H9 (cell line): ENCODE results near the gene SLC35A4. TPM values are rescaled to one million over a fixed set of nuclear protein-coding genes. Genes with fewer than 3 reads are reported as not detected.

Experiments
- DNase-seq: peaks from one replicate; pipeline ENCODE4 v3.0.0-alpha.2; 2017
- H2AFZ ChIP-seq: one replicate; pipeline ENCODE4 v1.6.1; 2013; ENCODE audit warnings: mild to moderate bottlenecking, low read length, control low read depth, moderate library complexity
- H2AK5ac ChIP-seq: 2 replicates; pipeline ENCODE4 v1.6.1; 2013; ENCODE audit warnings: low read length, control low read depth, mixed read lengths; ENCODE audit not compliant: insufficient read length
- H2BK120ac ChIP-seq: one replicate; pipeline ENCODE4 v1.6.1; 2013; ENCODE audit warnings: low read depth, mild to moderate bottlenecking, low read length, control low read depth, inconsistent platforms; ENCODE audit not compliant: poor library complexity, severe bottlenecking
- H2BK12ac ChIP-seq: 2 replicates; pipeline ENCODE4 v1.6.1; 2013; ENCODE audit warnings: low read length, control low read depth, mixed read lengths, low read depth; ENCODE audit not compliant: insufficient read length
- H2BK15ac ChIP-seq: 2 replicates; pipeline ENCODE4 v1.6.1; 2013; ENCODE audit warnings: low read depth, low read length, control low read depth
- H2BK20ac ChIP-seq: one replicate; pipeline ENCODE4 v1.6.1; 2013; ENCODE audit warnings: low read depth, mild to moderate bottlenecking, low read length, control low read depth, inconsistent platforms; ENCODE audit not compliant: poor library complexity, severe bottlenecking
- H2BK5ac ChIP-seq: 2 replicates; pipeline ENCODE4 v1.6.1; 2013; ENCODE audit warnings: low read length, control low read depth, mixed read lengths; ENCODE audit not compliant: insufficient read length
- H3K14ac ChIP-seq: 2 replicates; pipeline ENCODE4 v1.6.1; 2013; ENCODE audit warnings: low read length, control low read depth; ENCODE audit not compliant: insufficient read depth
- H3K18ac ChIP-seq: 2 replicates; pipeline ENCODE4 v1.6.1; 2013; ENCODE audit warnings: low read depth, mild to moderate bottlenecking, mixed read lengths, low read length, control low read depth; ENCODE audit not compliant: insufficient read length
- H3K23ac ChIP-seq: 2 replicates; pipeline ENCODE4 v1.6.1; 2013; ENCODE audit warnings: low read length, control low read depth, mixed read lengths, low read depth; ENCODE audit not compliant: insufficient read length
- H3K23me2 ChIP-seq: 2 replicates; pipeline ENCODE4 v1.6.1; 2013; ENCODE audit warnings: low read depth, mild to moderate bottlenecking, mixed read lengths, low read length, control low read depth; ENCODE audit not compliant: insufficient read length, poor library complexity, severe bottlenecking
- H3K27ac ChIP-seq: 2 replicates; pipeline ENCODE4 v1.5.1; 2013; ENCODE audit warnings: low read length, control low read depth, mixed read lengths, low read depth; ENCODE audit not compliant: insufficient read length
- H3K27me3 ChIP-seq: 2 replicates; pipeline ENCODE4 v1.6.1; 2013; ENCODE audit warnings: low read length, control low read depth, inconsistent platforms; ENCODE audit not compliant: insufficient read depth
- H3K4ac ChIP-seq: 2 replicates; pipeline ENCODE4 v1.6.1; 2013; ENCODE audit warnings: low read depth, mild to moderate bottlenecking, control low read depth, inconsistent platforms, low read length, moderate library complexity
- H3K4me1 ChIP-seq: 2 replicates; pipeline ENCODE4 v1.6.1; 2013; ENCODE audit warnings: low read length, control low read depth, inconsistent platforms; ENCODE audit not compliant: insufficient read depth
- H3K4me2 ChIP-seq: 2 replicates; pipeline ENCODE4 v1.6.1; 2013; ENCODE audit warnings: low read length, control low read depth, mixed read lengths; ENCODE audit not compliant: insufficient read length, insufficient read depth
- H3K56ac ChIP-seq: 2 replicates; pipeline ENCODE4 v1.6.1; 2013; ENCODE audit warnings: low read depth, mild to moderate bottlenecking, mixed read lengths, low read length, control low read depth; ENCODE audit not compliant: insufficient read length
- H3K79me1 ChIP-seq: 2 replicates; pipeline ENCODE4 v1.6.1; 2013; ENCODE audit warnings: low read depth, mild to moderate bottlenecking, moderate library complexity, low read length, control low read depth, inconsistent platforms; ENCODE audit not compliant: insufficient read depth, poor library complexity, severe bottlenecking
- H3K79me2 ChIP-seq: 2 replicates; pipeline ENCODE4 v1.6.1; 2013; ENCODE audit warnings: low read length, control low read depth, inconsistent platforms; ENCODE audit not compliant: insufficient read depth
- H3K9ac ChIP-seq: 2 replicates; pipeline ENCODE4 v1.6.1; 2013; ENCODE audit warnings: low read length, control low read depth, mixed read lengths; ENCODE audit not compliant: insufficient read length; ENCODE audit errors: extremely low read depth
- H3K9me3 ChIP-seq: one replicate; pipeline ENCODE4 v1.6.1; 2013; ENCODE audit warnings: low read depth, low read length, inconsistent platforms; ENCODE audit not compliant: control insufficient read depth
- H3T11ph ChIP-seq: one replicate; pipeline ENCODE4 v1.6.1; 2013; ENCODE audit warnings: mild to moderate bottlenecking, low read length, control low read depth, inconsistent platforms
- H4K20me1 ChIP-seq: one replicate; pipeline ENCODE4 v1.6.1; 2013; ENCODE audit not compliant: control insufficient read depth, insufficient read length, insufficient read depth
- H4K5ac ChIP-seq: 2 replicates; pipeline ENCODE4 v1.6.1; 2013; ENCODE audit warnings: low read depth, mild to moderate bottlenecking, mixed read lengths, low read length, control low read depth; ENCODE audit not compliant: insufficient read length
- H4K8ac ChIP-seq: replicated peaks from 2 replicates; pipeline ENCODE4 v1.6.1; 2013; ENCODE audit warnings: low read length, control low read depth, mixed read lengths, low read depth; ENCODE audit not compliant: insufficient read length
- H4K91ac ChIP-seq: 2 replicates; pipeline ENCODE4 v1.6.1; 2013; ENCODE audit warnings: low read depth, mild to moderate bottlenecking, moderate library complexity, mixed read lengths, low read length, control low read depth; ENCODE audit not compliant: insufficient read length
- H3K27ac Mint-ChIP-seq, 3 experiments: 2 replicates in 2 of 3; 3 replicates in 1 of 3; pipeline ENCODE4 v1.8.0; 2020 to 2021; ENCODE audit warnings: mixed read lengths in 3 of 3, mild to moderate bottlenecking in 1 of 3, moderate library complexity in 1 of 3
- H3K27me3 Mint-ChIP-seq: 2 replicates; pipeline ENCODE4 v1.8.0; 2021; ENCODE audit warnings: low read depth, mild to moderate bottlenecking, moderate library complexity, mixed read lengths
- H3K36me3 Mint-ChIP-seq, 3 experiments: 2 replicates in 2 of 3; 3 replicates in 1 of 3; pipeline ENCODE4 v1.8.0; 2020 to 2021; ENCODE audit warnings: low read depth in 3 of 3, mixed read lengths in 3 of 3; ENCODE audit not compliant: insufficient read depth in 1 of 3
- H3K4me1 Mint-ChIP-seq, 2 experiments: 2 replicates each; pipeline ENCODE4 v1.8.0; 2020; ENCODE audit warnings: mixed read lengths in 2 of 2
- H3K4me3 Mint-ChIP-seq, 2 experiments: 2 replicates in 1 of 2; 3 replicates in 1 of 2; pipeline ENCODE4 v1.8.0; 2020 to 2021; ENCODE audit warnings: mild to moderate bottlenecking in 2 of 2, mixed read lengths in 2 of 2, moderate library complexity in 1 of 2
- H3K9me3 Mint-ChIP-seq, 2 experiments: 2 replicates in 1 of 2; 3 replicates in 1 of 2; pipeline ENCODE4 v1.8.0; 2020; ENCODE audit warnings: mild to moderate bottlenecking in 2 of 2, mixed read lengths in 2 of 2, moderate library complexity in 1 of 2
- CTCF ChIP-seq: fragments of 200-600 bp; sonication (generic); conservative IDR thresholded peaks from 3 replicates; pipeline ENCODE4 v1.8.0; 2021; ENCODE audit warnings: antibody characterized with exemption, mild to moderate bottlenecking
- WGBS: extraction: QIAGEN DNeasy Blood & Tissue Kit; methylation state at CpG from one replicate; pipeline ENCODE4 v1.1.7; 2013; ENCODE audit warnings: missing lambda C conversion rate, low lambda C conversion rate, mixed read lengths; ENCODE audit not compliant: insufficient read length; ENCODE audit errors: extremely low coverage; 5-methylcytosine and 5-hydroxymethylcytosine counted together
- total RNA-seq: library from RNA; stranded (reverse); gene quantifications from 2 replicates; pipeline ENCODE4 v1.2.1, GENCODE V29; 2021

The SLC35A4 gene
- total RNA-seq, 1 experiment from 2014 or later = 92.0 TPM

DNA sequence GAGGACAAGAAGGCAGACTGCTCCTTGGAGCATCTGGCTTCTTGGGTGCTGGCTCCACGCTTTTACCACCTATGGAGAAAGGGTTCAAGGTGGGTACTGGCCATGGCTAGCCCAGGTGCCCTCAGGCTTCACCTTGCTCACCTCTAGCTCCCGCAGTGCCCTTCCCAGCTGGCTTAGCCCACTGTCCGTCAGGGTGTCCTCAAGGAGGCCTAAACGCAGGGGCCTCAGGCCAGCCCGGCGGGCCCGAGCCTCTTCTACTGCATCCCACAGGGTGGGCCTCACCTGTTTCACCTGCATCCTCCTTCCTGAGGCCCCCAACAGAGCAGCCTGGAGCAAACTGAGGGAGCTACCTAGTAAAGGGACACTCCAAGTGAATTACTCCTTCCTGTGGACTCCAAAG is 9.1 kb downstream of the SLC35A4 start:
- H3K27me3 Mint-ChIP-seq = no peaks in the 10 kb centered on the region; the same call in 1 of the 2 replicates
- no peak overlapping the region for H3K4me2 ChIP-seq
- no peak overlapping the region for H3K4me3 Mint-ChIP-seq
- no peaks in the 10 kb centered on the region for H3K9me3 ChIP-seq
- H2BK20ac ChIP-seq = no peak overlapping the region
- H3K23ac ChIP-seq = no peak overlapping the region
- H4K20me1 ChIP-seq = no peaks in the 10 kb centered on the region
- no peak overlapping the region for H3K27ac ChIP-seq
- H3K4ac ChIP-seq = no peak overlapping the region
- no peaks in the 10 kb centered on the region for H3K79me1 ChIP-seq
- H4K91ac ChIP-seq = no peak overlapping the region
- H3K9me3 Mint-ChIP-seq = no peaks in the 10 kb centered on the region
- no peaks in the 10 kb centered on the region for H3K27me3 ChIP-seq
- H2BK15ac ChIP-seq = no peak overlapping the region
- H4K8ac ChIP-seq = no peak overlapping the region
- H3K27ac Mint-ChIP-seq = no peak overlapping the region
- no peaks in the 10 kb centered on the region for H3K4me1 Mint-ChIP-seq
- no peaks in the 10 kb centered on the region for H3K79me2 ChIP-seq
- no peak overlapping the region for H3T11ph ChIP-seq
- WGBS = no CpG with 5 or more reads among the region's 7 CpGs
- H3K14ac ChIP-seq = no peak overlapping the region
- H2BK120ac ChIP-seq = no peak overlapping the region
- H3K4me1 ChIP-seq = 0 out of 2 replicates have a peak, but pooled peaks cover 2% of the 10 kb centered on the region
- H2AK5ac ChIP-seq = no peak overlapping the region
- no peak overlapping the region for H3K18ac ChIP-seq
- H3K9ac ChIP-seq = no peak overlapping the region
- no peaks in the 10 kb centered on the region for H3K36me3 Mint-ChIP-seq
- H4K5ac ChIP-seq = no peak overlapping the region
- H2BK5ac ChIP-seq = no peak overlapping the region
- no peak overlapping the region for H2BK12ac ChIP-seq
- H3K23me2 ChIP-seq = no peaks in the 10 kb centered on the region
- DNase-seq = no peak
- H2AFZ ChIP-seq = no peak overlapping the region
- H3K56ac ChIP-seq = no peak overlapping the region
- no peak for TF ChIP-seq CTCF
